ENCODE results near the gene TMEM59L. TPM values are rescaled to one million over a fixed set of nuclear protein-coding genes. Genes with fewer than 3 reads are reported as not detected.
A peak's percentile ranks its signal among the peaks of the same experiment; 100 is the strongest.

The TMEM59L gene
- total RNA-seq, 2 experiments from 2014 or later: 0.12 TPM; not detected in 1

DNA sequence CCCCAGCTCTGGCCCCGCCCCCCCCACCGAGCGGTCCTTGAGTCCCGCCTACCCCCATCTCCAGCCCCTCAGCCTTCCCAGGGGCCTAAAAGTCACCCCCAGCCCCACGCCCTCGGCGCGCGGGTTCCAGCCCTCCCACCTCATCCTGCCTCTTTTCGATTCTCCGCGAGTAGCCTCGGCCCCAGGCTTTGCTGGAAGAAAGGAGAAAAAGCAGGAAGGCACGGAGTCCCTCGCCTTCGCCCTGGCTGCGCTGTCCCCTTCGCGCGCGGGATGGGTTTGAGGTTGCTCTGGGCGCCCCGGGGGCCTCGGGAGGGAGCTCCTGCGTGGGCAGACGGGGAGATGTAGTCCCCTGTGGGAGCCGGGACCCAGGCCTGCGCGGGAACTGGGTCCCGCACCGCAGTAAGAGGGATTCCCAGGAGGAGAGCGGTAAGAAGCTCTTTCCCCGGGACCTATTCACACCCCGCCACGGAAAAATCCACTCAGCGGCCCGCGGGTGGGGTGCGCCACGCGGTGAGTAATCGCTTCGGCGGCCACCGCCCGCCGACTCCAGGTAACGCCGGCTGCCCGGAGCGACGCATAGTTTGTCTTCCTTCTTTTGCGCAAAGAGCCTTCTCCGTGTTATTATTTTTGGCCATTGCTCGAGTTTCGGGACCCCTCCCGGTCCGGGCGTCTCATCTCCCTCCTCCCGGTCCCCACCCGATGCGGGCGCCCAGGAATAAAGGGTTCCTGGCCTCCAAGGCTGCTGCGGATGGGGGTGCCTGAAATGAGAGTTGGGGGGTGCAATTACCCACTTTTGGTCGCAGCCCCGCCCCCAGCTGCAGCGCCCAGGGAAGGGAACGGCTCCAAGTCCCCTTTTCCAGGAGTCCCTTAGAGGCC is 5.2 kb upstream of the TMEM59L start:
- Mint-ChIP-seq H3K36me3 (ENCODE audit: low read depth) (no peaks in the 10 kb centered on the region), H3K27me3 (peaks cover 74% of the 10 kb centered on the region), H3K27ac (no peak overlapping the region), H3K4me1 (peaks cover 13% of the 10 kb centered on the region), H3K4me3 (no peak overlapping the region), H3K9me3 (no peaks in the 10 kb centered on the region)
- CTCF ChIA-PET: interaction anchor here (0.5 to 1.6 kb wide), 3 partner anchors 18 to 48 kb away, joined by 3 to 4 read pairs (median 3); no protein-coding TSS in a partner anchor
- POLR2A ChIA-PET: no interaction called here
- no peak for DNase-seq

DNA sequence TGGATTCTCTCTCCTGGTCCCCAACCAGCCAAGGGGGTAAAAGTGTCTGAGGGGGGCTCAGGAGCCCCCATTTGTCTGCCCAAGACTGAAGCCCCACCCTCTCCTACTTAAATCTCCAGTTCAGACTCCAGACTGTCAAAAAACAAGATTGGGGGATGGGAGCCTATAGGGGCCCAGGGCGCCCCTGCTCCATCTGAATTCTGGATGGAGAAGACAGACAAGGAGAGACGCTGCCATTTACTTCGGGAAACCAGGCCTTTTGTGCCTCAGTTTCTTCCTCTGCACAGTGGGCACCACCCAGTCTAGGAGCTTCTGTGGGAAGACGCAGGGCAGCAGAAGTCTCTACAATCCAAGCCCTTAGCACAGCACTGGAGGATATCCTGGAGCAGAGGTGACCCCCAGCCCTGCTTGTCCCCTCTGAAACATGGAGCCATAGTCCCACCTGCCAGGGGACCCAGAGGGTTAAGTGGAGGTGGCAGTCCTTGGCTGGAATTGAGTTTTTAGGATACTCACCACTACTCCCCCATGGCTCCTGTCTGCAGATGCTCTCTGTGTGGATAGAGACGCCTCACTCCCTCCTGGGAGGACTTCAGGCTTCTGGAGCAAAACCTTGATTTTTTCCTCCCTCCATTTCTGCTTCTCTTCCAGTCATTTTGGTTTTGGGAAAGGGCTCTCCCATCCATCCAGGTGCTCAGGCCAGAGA is 4.4 kb upstream of the TMEM59L start:
- Mint-ChIP-seq H3K27me3 (peaks cover 71% of the 10 kb centered on the region), H3K4me3 (no peak overlapping the region), H3K27ac (no peak overlapping the region), H3K36me3 (ENCODE audit: low read depth) (no peaks in the 10 kb centered on the region), H3K4me1 (peaks cover 14% of the 10 kb centered on the region), H3K9me3 (no peaks in the 10 kb centered on the region)
- POLR2A ChIA-PET: no interaction called here
- CTCF ChIA-PET: interaction anchor here (1.1 to 1.6 kb wide), 2 partner anchors 19 to 20 kb away, joined by 3 to 4 read pairs; no protein-coding TSS in a partner anchor
- DNase-seq: no peak

DNA sequence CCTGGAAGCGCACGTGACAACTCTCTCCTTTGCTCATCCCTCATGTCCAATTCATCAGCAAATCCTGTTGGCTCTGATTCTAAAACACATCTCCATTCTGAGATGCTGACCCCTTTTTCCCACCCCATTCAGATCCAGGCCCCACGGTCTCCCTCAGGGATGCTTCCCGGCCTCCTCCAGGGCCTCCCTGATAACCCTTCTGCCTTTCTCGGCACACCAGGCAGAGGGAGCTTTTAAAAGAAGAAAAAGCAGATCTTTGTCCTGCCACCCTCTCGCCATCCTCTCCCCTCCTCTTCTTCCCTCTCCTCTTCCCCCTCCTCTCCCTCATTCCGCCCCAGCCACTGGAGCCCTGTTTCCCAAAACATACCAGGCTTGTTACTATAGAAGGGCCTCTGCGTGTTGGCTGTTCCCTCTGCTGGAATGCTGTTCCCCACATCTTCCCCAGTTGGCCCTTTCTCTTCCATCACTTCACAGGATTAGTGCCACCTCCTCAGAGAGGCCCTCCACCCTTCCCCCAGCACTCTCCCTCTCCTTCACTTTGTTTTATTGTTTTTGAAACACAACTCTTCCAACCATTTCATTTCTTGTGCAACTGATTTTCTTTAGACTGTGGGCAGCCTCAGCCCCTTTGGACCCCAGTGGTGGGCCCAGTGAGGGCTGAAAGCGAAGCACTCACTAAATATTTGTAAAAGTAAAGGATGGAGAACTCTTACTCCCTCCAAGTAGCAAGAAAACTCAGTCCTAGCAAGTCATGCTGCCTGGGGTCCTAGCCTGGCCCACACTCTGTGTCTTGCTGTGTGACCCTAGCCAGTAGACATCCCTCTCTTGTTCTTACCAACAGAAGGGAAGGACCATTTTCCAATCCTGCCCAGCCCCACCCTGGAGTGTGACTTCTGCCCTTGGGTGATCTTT is 3.6 kb upstream of the TMEM59L start:
- DNase-seq: no peak
- Mint-ChIP-seq H3K36me3 (ENCODE audit: low read depth) (no peaks in the 10 kb centered on the region), H3K4me1 (peaks cover 16% of the 10 kb centered on the region), H3K4me3 (no peak overlapping the region), H3K27me3 (peaks cover 75% of the 10 kb centered on the region), H3K9me3 (no peaks in the 10 kb centered on the region), H3K27ac (no peak overlapping the region)
- ChIA-PET POLR2A (no interaction called here), CTCF (no interaction called here)

GRCh38 chr19:18609717-18610051 is 3.0 kb upstream of the TMEM59L start:
- CTCF ChIA-PET: no interaction called here
- H3K4me1 Mint-ChIP-seq: peaks cover 16% of the 10 kb centered on the region
- no peak overlapping the region for H3K27ac Mint-ChIP-seq
- H3K9me3 Mint-ChIP-seq: no peaks in the 10 kb centered on the region
- DNase-seq: no peak
- no peaks in the 10 kb centered on the region for H3K36me3 Mint-ChIP-seq (ENCODE audit: low read depth)
- no peak overlapping the region for H3K4me3 Mint-ChIP-seq
- POLR2A ChIA-PET: interaction anchor here (0.6 kb wide), 1 partner anchor 22 kb away, joined by 3 read pairs; no protein-coding TSS in a partner anchor
- H3K27me3 Mint-ChIP-seq: peaks cover 76% of the 10 kb centered on the region

GRCh38 chr19:18610245-18610555 is 2.5 kb upstream of the TMEM59L start:
- Mint-ChIP-seq H3K27ac (no peak overlapping the region), H3K4me3 (no peak overlapping the region), H3K9me3 (no peaks in the 10 kb centered on the region), H3K36me3 (ENCODE audit: low read depth) (no peaks in the 10 kb centered on the region), H3K27me3 (peaks cover 77% of the 10 kb centered on the region), H3K4me1 (peaks cover 16% of the 10 kb centered on the region)
- DNase-seq: no peak
- POLR2A ChIA-PET: interaction anchor here (0.6 kb wide), 1 partner anchor 21 kb away, joined by 3 read pairs; no protein-coding TSS in a partner anchor
- CTCF ChIA-PET: no interaction called here

GRCh38 chr19:18610556-18611326 is 1.9 kb upstream of the TMEM59L start:
- Mint-ChIP-seq H3K4me1 (peaks cover 14% of the 10 kb centered on the region), H3K27me3 (peaks cover 75% of the 10 kb centered on the region), H3K27ac (no peak overlapping the region), H3K4me3 (no peak overlapping the region), H3K36me3 (ENCODE audit: low read depth) (no peaks in the 10 kb centered on the region), H3K9me3 (no peaks in the 10 kb centered on the region)
- no peak for DNase-seq
- ChIA-PET POLR2A (no interaction called here), CTCF (no interaction called here)

DNA sequence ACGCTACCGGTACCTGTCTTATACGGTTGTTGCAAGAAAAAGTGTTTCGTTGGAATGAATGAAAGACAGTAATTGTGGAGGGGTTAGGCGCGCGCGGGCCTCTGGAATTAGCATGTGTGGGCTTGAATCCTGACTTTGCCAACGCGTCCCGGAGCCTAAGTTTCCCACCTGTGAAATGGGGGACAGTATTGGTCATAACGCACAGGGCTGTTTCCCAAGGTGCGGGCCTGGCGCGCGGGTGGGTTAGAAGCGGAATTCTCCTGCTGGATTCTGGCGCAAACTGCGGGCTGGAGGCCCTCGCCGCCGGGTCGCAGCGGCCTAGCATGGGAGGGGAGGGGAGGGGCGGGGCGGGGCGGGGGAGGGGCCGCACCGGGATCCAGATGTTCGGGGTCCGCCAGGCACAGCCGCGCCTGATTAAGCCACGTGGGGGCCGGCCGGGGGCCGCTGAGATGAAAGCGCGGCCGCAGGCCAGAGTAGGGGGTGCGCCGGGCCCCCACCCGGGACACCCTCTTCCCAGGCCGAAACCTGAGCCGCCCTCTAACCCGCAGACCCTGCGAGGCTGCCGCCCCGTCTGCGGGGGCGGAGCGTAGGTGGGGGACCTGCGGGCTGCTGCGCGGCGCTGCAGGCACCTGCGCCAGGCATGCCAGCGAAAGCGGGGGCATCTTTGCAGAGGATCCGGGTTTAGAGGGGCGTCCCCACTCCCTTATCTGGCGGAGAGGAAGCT is 1.2 kb upstream of the TMEM59L start:
- Mint-ChIP-seq H3K9me3 (no peaks in the 10 kb centered on the region), H3K4me1 (peaks cover 14% of the 10 kb centered on the region), H3K27ac (no peak overlapping the region), H3K4me3 (peak overlapping the region; percentile 56), H3K36me3 (ENCODE audit: low read depth) (no peaks in the 10 kb centered on the region), H3K27me3 (peaks cover 80% of the 10 kb centered on the region)
- no peak for DNase-seq
- CTCF ChIA-PET: interaction anchor here (2.0 kb wide), 1 partner anchor 18 kb away, joined by 7 read pairs; no protein-coding TSS in a partner anchor
- POLR2A ChIA-PET: no interaction called here

DNA sequence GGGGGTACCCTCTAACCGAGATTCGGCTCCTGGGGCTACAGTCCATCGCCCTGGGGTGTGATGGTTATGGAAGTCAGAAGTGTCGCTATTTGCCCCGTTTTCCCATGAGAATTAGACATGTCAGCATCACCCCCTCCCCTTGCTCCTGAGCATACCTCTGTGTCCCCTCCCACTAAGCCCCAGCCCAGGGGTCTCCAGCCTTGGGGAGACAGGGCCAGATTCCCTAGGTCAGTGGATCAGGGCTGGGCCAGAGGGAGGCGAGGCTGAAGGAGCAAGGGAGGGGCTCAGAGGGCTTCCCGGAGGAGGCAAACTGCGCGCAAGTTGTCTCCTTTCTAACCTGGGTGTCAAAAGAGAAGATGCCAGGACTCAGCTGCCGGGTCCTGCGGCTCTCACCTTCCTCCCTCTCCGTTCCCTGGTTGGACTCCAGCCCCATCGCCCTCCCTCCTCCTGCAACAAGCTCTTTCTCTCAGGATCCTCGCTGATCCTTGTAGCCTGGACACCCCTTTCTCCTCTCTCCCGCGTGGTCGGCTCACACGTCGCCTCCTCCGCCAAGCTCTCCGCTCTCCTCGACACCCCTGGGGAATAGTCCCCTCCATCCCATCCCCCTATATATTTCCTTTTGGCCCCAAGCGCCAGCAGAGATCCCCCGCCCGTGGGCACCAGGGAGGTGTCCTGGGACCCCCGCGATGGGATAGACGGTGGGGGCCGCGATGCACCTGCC is 459 bp upstream of the TMEM59L start:
- ChIA-PET POLR2A (no interaction called here), CTCF (interaction anchor here (0.5 to 2.0 kb wide), 4 partner anchors 19 to 61 kb away, joined by 3 to 7 read pairs (median 4); no protein-coding TSS in a partner anchor)
- H3K4me3 Mint-ChIP-seq: peak overlapping the region; percentile 56
- no peak for DNase-seq
- peaks cover 14% of the 10 kb centered on the region for H3K4me1 Mint-ChIP-seq
- H3K27me3 Mint-ChIP-seq: peaks cover 76% of the 10 kb centered on the region
- no peak overlapping the region for H3K27ac Mint-ChIP-seq
- no peaks in the 10 kb centered on the region for H3K9me3 Mint-ChIP-seq
- no peaks in the 10 kb centered on the region for H3K36me3 Mint-ChIP-seq (ENCODE audit: low read depth)

DNA sequence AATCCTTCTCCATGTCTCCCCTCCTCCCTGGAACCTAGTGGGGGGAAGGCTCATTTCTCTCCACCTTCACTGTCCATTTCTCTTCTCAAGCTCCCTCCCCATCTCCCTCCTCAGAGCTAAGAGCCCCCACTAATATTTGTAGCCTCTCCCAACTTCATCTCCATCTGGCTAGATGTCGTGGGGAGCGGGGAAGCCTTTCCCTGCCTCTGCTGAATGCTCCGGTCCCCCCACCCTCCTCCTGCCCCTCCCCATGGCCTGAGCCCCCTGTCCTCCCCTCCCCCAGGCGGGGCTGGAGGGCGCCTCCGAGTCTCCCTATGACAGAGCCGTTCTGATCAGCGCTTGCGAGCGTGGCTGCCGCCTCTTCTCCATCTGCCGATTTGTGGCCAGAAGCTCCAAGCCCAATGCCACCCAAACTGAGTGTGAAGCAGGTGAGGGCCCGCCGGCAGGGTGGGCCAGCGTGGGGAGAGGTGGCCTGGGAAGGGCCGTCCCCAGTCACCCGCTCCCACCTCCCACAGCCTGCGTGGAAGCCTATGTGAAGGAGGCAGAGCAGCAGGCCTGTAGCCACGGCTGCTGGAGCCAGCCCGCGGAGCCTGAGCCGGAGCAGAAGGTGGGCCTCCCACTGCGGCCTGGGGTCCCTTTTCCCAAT is 1.0 kb downstream of the TMEM59L start:
- Mint-ChIP-seq H3K4me3 (peak overlapping the region; percentile 26), H3K27ac (no peak overlapping the region), H3K36me3 (ENCODE audit: low read depth) (no peaks in the 10 kb centered on the region), H3K27me3 (peaks cover 62% of the 10 kb centered on the region), H3K9me3 (no peaks in the 10 kb centered on the region), H3K4me1 (peaks cover 14% of the 10 kb centered on the region)
- DNase-seq: no peak
- ChIA-PET POLR2A (no interaction called here), CTCF (interaction anchor here (1.3 to 2.0 kb wide), 3 partner anchors 12 to 25 kb away, joined by 4 to 7 read pairs (median 6); no protein-coding TSS in a partner anchor)

DNA sequence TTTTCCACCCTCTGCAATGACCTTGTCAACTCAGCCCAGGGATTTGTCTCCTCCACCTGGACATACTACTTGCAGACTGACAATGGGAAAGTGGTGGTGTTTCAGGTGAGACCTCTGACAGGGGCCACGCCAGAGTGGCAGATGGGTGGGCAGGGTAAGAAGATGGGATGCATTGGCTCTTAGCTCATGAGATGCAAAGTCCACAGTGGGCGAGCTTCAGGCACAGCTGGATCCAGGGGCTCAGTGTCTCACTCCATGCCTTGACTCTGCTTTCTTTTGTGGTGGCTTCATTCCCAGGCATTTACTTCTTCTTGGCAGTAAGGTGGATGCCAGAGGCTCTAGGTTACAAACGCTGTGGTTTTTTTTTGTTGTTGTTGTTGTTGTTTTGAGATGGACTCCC is 3.4 kb downstream of the TMEM59L start:
- H3K27ac Mint-ChIP-seq: no peak overlapping the region
- peaks cover 12% of the 10 kb centered on the region for H3K4me1 Mint-ChIP-seq
- CTCF ChIA-PET: no interaction called here

DNA sequence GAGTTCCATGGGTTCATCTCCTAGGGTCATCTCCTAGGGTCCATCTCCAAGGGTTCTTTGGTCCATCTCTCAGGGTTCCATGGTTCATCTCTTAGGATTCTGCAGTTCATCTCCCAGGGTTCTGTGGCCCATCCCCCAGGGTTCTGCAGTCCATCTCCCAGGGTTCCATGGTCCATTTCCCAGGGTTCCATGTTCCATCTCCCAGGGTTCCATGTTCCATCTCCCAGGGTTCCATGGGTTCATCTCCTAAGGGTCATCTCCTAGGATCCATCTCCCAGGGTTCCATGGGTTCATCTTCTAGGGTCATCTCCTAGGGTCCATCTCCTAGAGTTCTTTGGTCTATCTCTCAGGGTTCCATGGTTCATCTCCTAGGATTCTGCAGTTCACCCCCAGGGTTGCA is 4.9 kb downstream of the TMEM59L start:
- Mint-ChIP-seq H3K4me3 (no peak overlapping the region), H3K9me3 (no peaks in the 10 kb centered on the region), H3K4me1 (peaks cover 6% of the 10 kb centered on the region), H3K27me3 (peaks cover 30% of the 10 kb centered on the region), H3K27ac (no peak overlapping the region), H3K36me3 (ENCODE audit: low read depth) (no peaks in the 10 kb centered on the region)
- ChIA-PET CTCF (no interaction called here), POLR2A (no interaction called here)
- no peak for DNase-seq

More for the DNA sequence above, 3.4 kb downstream of the TMEM59L start:
- no peaks in the 10 kb centered on the region for H3K9me3 Mint-ChIP-seq
- no peaks in the 10 kb centered on the region for H3K36me3 Mint-ChIP-seq (ENCODE audit: low read depth)
- H3K4me3 Mint-ChIP-seq: no peak overlapping the region
- POLR2A ChIA-PET: interaction anchor here (0.6 kb wide), 1 partner anchor 920 kb away, joined by 3 read pairs; no protein-coding TSS in a partner anchor
- peaks cover 42% of the 10 kb centered on the region for H3K27me3 Mint-ChIP-seq
- DNase-seq: no peak

Data from activated CD4-positive, alpha-beta T cell treated with anti-CD3 and anti-CD28 coated beads, Interleukin-2, amount 10 ng/mL, durations not matched to agents 7 days and 5 days (primary cell).